Erythroblast (primary cell): ENCODE data around the gene JARID2.

Source experiments
- DNase-seq, 2 experiments: peaks; one replicate each; lab custom pipeline; 2025; lab: John Stamatoyannopoulos, UW
- GATA1 ChIP-seq: IDR thresholded peaks from 2 replicates; pipeline ENCODE4 v1.6.1; 2011; ENCODE audit warnings: low read depth, mild to moderate bottlenecking, control low read depth, low read length, moderate library complexity
- POLR2A ChIP-seq: IDR thresholded peaks from 2 replicates; pipeline ENCODE4 v1.6.1; 2011; ENCODE audit warnings: mild to moderate bottlenecking, low read length

Gene JARID2

GRCh38 chr6:15296249-15296648 is 50.4 kb downstream of the JARID2 start:
- no peak for DNase-seq
- no peak for TF ChIP-seq GATA1
- TF ChIP-seq POLR2A, result no peak

- peak; percentile 61 to 67 for DNase-seq
- TF ChIP-seq GATA1 (no peak), POLR2A (no peak)
Measured at GRCh38 chr6:15296735-15297134, 50.9 kb downstream of the JARID2 start.

- DNase-seq, result peak in 1 of 2 experiments; percentile 8
Measured at GRCh38 chr6:15297167-15297566, 51.3 kb downstream of the JARID2 start.

GRCh38 chr6:15297895-15298590 is 52.2 kb downstream of the JARID2 start:
- peak in 1 of 2 experiments; percentile 51 for DNase-seq
- TF ChIP-seq GATA1, result no peak
- TF ChIP-seq POLR2A, result no peak

GRCh38 chr6:15299430-15300131 is 53.7 kb downstream of the JARID2 start:
- TF ChIP-seq POLR2A (peak; percentile 47), GATA1 (no peak)
- DNase-seq, result peak; percentile 94 to 96

GRCh38 chr6:15301179-15302006 is 55.5 kb downstream of the JARID2 start:
- no peak for DNase-seq
- TF ChIP-seq GATA1 (no peak), POLR2A (no peak)

- peak; percentile 78 to 82 for DNase-seq
- no peak for TF ChIP-seq GATA1
- TF ChIP-seq POLR2A, result no peak
Measured at GRCh38 chr6:15303162-15303919, 57.5 kb downstream of the JARID2 start.

- DNase-seq, result peak; percentile 43 to 44
Measured at GRCh38 chr6:15303920-15304291, 58.0 kb downstream of the JARID2 start.

GRCh38 chr6:15304337-15305042 is 58.6 kb downstream of the JARID2 start:
- peak; percentile 89 to 93 for DNase-seq
- TF ChIP-seq GATA1 (no peak), POLR2A (no peak)

More at GRCh38 chr6:15303920-15304291, 58.0 kb downstream of the JARID2 start:
- no peak for TF ChIP-seq GATA1
- no peak for TF ChIP-seq POLR2A

- no peak for DNase-seq
- TF ChIP-seq POLR2A (no peak), GATA1 (no peak)
Measured at GRCh38 chr6:15305496-15305895, 59.6 kb downstream of the JARID2 start.

GRCh38 chr6:15305909-15306308 is 60.0 kb downstream of the JARID2 start:
- TF ChIP-seq GATA1, result no peak
- no peak for TF ChIP-seq POLR2A
- no peak for DNase-seq

GRCh38 chr6:15308435-15309213 is 62.8 kb downstream of the JARID2 start:
- no peak for DNase-seq
- TF ChIP-seq GATA1 (no peak), POLR2A (no peak)
